Measurements from ENCODE around the gene CSNK1G2. TPM values are rescaled to one million over a fixed set of nuclear protein-coding genes. Genes with fewer than 3 reads are reported as not detected.

The CSNK1G2 gene
- total RNA-seq, 1 experiment from 2014 or later: 59.2 TPM

DNA sequence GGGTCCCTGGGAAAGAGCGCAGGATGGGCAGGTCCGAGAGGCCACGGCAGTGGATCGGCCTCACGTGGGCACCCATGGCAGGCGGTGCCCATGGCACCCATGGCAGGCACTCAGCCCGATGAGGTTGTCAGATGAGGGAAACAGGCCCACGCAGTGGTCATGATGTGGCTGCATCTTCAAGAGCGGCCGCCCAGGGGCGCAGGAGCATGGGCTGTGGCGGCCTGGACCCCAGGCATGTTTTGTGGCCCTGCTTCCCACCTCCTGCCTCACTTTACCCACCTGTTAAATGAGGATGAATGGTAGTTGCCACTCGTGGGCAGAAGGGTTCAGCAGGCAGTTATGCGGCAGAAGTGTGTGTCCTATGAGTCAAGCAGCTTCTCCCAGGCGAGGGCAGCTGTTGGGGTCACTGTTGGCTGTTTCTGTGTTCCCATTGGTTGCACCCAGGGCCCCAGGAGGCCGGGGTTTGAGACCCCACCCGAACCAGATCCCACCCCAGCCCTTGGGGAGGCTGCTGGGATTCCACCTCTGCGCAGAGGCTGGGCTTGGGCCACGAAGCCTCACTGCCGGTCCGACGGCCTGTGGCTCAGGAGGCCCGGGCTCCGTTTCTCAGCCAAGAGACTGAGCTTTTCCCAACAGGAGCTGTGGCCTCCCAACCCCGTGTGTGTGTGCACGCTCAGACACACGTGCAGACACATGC, 30.0 kb downstream of the CSNK1G2 start:
- CTCF ChIA-PET: no interaction called here
- Mint-ChIP-seq H3K36me3 (ENCODE audit: insufficient read depth, unreplicated experiment) (peaks cover 15% of the 10 kb centered on the region), H3K9me3 (ENCODE audit: low read depth, unreplicated experiment) (no peaks in the 10 kb centered on the region), H3K4me3 (ENCODE audit: low read depth, unreplicated experiment) (no peak overlapping the region), H3K27me3 (ENCODE audit: unreplicated experiment) (no peaks in the 10 kb centered on the region), H3K27ac (ENCODE audit: unreplicated experiment) (no peak overlapping the region), H3K4me1 (ENCODE audit: low read depth, unreplicated experiment) (no peaks in the 10 kb centered on the region)
- no peak for TF ChIP-seq CTCF (IDR thresholded peaks at IDR 0.05; ENCODE audit: unreplicated experiment)
- DNase-seq: no peak
- intact Hi-C loops (cut with micrococcal nuclease; ENCODE audit: unreplicated experiment): no loop called here
- BruUV-seq (replicated peaks): no TSS peak

DNA sequence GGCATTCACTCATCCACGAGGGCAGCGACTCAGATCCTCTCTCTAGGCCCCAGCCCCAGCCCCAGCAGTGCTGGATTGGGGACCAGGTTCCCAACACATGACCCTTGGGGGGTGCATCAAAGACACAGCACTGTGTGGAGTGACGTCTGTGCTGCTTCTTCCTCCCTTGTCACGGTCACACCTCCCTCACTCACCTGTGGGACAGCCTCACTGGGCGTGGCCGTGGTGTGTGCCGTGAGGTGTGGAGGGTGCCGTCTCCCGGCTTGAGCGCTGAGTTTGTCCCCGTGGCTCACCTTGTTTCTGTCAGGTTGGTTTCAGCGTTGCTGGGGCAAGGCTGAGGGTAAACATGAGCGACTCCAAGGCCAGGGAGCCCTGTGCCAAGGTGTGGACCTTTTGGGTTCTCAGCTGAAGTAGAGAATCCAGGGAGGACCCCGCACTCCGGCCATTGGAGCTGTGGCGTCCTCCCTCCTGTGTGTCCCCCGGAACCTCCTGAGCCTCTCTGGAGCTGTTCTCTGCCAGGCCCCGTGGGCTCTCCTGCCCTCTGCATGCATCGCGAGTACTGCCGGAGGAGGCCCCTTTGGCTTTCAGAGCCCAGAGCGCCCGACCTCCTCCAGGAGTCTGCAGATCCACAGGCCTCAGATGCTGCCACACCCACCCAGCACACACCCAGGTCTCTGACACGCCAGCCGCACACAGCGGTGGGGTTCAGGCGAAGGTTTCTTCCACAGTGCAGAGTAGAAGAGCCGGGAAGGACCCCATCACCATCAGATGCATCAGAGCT, 33.6 kb downstream of the CSNK1G2 start:
- no peaks in the 10 kb centered on the region for H3K4me1 Mint-ChIP-seq (ENCODE audit: low read depth, unreplicated experiment)
- TF ChIP-seq CTCF (IDR thresholded peaks at IDR 0.05; ENCODE audit: unreplicated experiment): no peak
- H3K27ac Mint-ChIP-seq (ENCODE audit: unreplicated experiment): no peak overlapping the region
- H3K4me3 Mint-ChIP-seq (ENCODE audit: low read depth, unreplicated experiment): no peak overlapping the region
- CTCF ChIA-PET: no interaction called here
- intact Hi-C loops (cut with micrococcal nuclease; ENCODE audit: unreplicated experiment): no loop called here
- no peak for DNase-seq
- no peaks in the 10 kb centered on the region for H3K9me3 Mint-ChIP-seq (ENCODE audit: low read depth, unreplicated experiment)
- peaks cover 12% of the 10 kb centered on the region for H3K36me3 Mint-ChIP-seq (ENCODE audit: insufficient read depth, unreplicated experiment)
- no TSS peak for BruUV-seq (replicated peaks)
- no peaks in the 10 kb centered on the region for H3K27me3 Mint-ChIP-seq (ENCODE audit: unreplicated experiment)

DNA sequence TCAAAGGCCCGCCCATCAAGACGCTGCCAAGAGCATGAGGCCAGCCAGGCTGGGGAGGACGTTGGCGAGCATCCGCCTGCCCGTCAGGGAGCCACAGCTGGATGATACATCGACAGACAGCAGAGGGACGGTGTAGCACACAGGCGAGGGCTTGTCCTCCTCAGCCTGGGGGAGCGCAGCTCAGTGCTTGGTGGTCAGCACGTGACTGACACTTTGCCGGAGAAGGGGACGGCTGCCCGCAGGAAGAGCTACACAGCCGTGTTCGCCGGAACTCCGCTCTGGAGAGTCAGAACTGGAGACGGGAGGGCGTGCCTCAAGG, 34.1 kb downstream of the CSNK1G2 start:
- no peak for TF ChIP-seq CTCF (IDR thresholded peaks at IDR 0.05; ENCODE audit: unreplicated experiment)
- Mint-ChIP-seq H3K4me3 (ENCODE audit: low read depth, unreplicated experiment) (no peak overlapping the region), H3K4me1 (ENCODE audit: low read depth, unreplicated experiment) (no peaks in the 10 kb centered on the region), H3K9me3 (ENCODE audit: low read depth, unreplicated experiment) (no peaks in the 10 kb centered on the region), H3K36me3 (ENCODE audit: insufficient read depth, unreplicated experiment) (peaks cover 11% of the 10 kb centered on the region), H3K27ac (ENCODE audit: unreplicated experiment) (no peak overlapping the region), H3K27me3 (ENCODE audit: unreplicated experiment) (no peaks in the 10 kb centered on the region)
- BruUV-seq (replicated peaks): no TSS peak
- intact Hi-C loops (cut with micrococcal nuclease; ENCODE audit: unreplicated experiment): no loop called here
- CTCF ChIA-PET: no interaction called here
- DNase-seq: no peak

DNA sequence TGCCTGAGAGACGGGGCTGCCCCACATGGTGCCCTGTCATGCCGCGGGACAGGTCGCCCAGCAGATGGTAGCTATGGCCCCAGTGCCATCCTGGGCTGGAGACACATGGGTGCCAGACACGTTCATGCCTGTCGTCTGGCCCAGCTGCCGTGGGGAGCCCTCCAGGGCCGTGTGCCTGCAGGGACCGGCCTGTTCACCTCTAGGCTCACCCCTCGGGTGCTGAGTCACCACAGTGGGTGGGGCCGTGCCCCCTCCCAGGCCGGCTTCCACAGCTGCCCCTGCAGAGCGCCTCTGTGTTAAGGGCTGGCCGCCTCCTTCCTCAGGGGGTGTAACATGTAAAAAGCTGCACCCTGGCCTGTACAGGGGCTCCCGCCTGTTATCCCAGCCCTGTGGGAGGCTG, 36.1 kb downstream of the CSNK1G2 start:
- no peak overlapping the region for H3K27ac Mint-ChIP-seq (ENCODE audit: unreplicated experiment)
- peaks cover 23% of the 10 kb centered on the region for H3K36me3 Mint-ChIP-seq (ENCODE audit: insufficient read depth, unreplicated experiment)
- TF ChIP-seq CTCF (IDR thresholded peaks at IDR 0.05; ENCODE audit: unreplicated experiment): no peak
- no peaks in the 10 kb centered on the region for H3K9me3 Mint-ChIP-seq (ENCODE audit: low read depth, unreplicated experiment)
- DNase-seq: no peak
- H3K4me3 Mint-ChIP-seq (ENCODE audit: low read depth, unreplicated experiment): no peak overlapping the region
- no peaks in the 10 kb centered on the region for H3K27me3 Mint-ChIP-seq (ENCODE audit: unreplicated experiment)
- BruUV-seq (replicated peaks): no TSS peak
- no peaks in the 10 kb centered on the region for H3K4me1 Mint-ChIP-seq (ENCODE audit: low read depth, unreplicated experiment)
- intact Hi-C loops (cut with micrococcal nuclease; ENCODE audit: unreplicated experiment): no loop called here
- CTCF ChIA-PET: no interaction called here
